CD4-positive, alpha-beta T cell treated with Interleukin-10 for 1 hour (primary cell): Measurements from ENCODE around the gene LDLRAP1.

Source experiments
- DNase-seq: peaks from one replicate; pipeline ENCODE4 v3.0.0-alpha.2; 2020

Gene LDLRAP1

DNA sequence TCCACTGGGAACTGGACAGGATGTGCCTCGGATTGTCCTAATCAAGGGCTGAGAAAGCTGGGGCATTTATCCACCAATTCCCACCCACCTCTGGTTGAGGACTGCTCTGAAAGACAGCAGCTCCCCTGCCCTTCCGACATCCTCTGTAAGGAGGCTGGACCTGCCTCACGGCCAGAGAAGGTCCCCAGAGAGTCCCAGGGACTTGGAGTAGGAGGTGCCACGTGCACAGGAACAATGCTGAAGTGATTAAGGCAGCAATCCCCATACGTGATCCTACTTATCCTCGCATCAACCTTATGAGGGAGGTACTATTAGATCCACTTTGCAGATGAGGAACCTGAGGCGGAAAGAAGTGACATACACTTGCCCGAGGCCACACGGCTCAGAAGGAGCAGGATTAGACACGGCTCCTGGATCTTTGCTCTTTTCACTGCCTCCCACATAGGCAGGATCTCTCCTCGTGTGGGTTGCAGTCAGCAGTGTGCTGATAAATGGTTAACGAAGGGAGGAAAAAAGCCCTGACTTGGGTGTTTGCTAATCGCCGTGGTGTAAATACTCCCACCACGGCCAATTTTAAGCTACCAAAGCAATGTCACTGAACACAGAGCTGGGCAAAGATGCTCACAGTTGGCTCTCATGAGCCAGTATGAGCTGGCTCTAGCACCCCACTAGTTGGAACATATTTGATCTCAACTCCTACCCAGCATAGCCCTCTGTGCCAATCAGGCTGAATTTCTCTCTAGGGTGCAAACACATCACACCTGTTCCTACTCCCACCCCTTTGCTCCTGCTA lies 18.6 kb upstream of the LDLRAP1 start:
- DNase-seq, result no peak

DNA sequence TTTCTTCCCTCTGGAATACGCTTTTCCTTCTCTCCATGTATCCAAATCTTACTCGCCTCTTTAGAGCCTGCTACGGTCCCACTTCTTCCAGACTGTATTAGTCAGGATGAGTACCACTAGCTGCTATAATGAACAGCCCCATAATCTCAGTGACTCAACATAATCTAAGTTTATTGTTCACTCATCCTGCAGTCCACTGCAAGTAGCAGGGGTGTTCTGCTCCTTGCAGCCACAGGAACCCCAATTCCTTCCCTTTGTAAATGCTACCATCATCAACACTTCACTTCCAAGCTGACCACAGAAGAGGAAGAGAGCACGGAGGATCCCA lies 18.1 kb upstream of the LDLRAP1 start:
- no peak for DNase-seq

- DNase-seq, result no peak
Measured at GRCh38 chr1:25526753-25527152, 16.7 kb upstream of the LDLRAP1 start.

DNA sequence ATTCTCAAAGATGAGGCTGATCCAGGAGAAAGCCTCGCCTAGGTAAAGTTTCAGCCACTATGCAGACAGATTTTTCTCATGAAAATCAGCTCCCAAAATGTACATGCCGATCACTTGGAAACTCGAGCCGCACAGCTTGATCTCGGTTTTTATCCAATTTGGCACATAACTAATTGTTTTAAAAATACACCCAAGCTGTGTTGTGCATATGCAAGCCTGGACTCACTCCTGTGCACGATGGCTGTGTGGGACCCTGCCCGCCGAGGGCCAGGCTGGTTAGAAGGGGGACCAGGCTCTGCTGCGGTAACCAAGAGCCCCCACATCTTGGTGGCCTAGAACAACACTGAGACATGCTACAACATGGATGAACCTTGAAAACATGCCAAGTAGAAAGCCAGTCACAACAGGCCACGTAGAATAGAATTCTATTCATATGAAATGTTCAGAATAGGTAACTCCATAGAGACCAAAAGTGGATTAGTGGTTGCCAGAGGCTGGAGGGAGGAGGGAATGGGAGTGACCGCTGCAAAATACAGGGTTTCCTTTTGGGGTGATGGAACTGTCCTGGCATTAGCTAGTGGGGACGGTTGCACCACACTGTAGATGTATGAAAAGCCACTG lies 16.1 kb upstream of the LDLRAP1 start:
- DNase-seq, result no peak

DNA sequence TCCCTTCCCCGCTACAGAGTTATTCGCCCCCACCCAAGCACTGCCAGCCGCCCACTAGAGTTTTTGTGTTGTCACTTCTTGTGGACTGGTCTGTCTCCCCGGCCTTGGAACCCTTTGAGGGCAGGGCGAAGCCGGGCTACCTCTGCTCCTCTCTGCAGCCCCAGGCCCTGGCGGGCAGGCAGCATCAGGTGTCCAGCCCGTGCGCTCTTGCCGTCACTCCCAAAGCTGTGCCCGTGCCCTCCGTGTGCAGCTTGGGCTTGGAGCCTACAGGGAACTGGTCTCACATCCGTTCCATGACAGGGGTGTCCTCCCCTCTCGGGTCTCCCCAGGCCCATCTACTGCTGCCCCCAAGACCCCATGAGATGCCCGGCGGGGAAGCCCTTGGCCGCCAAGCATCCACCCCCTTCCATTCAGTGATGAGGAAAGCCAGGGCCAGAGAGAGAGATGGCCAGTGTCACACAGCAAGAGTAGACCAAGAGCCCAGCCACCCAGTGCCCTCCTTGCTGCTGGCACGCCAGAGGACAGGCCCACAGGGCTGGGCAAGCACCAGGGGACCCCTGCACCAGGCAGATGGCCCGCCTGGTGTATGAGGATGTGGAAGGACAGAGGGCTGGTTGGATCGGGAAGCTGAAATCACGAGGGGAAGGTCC lies 15.3 kb upstream of the LDLRAP1 start:
- no peak for DNase-seq

- DNase-seq, result no peak
Measured at GRCh38 chr1:25528881-25529517, 14.4 kb upstream of the LDLRAP1 start.

DNA sequence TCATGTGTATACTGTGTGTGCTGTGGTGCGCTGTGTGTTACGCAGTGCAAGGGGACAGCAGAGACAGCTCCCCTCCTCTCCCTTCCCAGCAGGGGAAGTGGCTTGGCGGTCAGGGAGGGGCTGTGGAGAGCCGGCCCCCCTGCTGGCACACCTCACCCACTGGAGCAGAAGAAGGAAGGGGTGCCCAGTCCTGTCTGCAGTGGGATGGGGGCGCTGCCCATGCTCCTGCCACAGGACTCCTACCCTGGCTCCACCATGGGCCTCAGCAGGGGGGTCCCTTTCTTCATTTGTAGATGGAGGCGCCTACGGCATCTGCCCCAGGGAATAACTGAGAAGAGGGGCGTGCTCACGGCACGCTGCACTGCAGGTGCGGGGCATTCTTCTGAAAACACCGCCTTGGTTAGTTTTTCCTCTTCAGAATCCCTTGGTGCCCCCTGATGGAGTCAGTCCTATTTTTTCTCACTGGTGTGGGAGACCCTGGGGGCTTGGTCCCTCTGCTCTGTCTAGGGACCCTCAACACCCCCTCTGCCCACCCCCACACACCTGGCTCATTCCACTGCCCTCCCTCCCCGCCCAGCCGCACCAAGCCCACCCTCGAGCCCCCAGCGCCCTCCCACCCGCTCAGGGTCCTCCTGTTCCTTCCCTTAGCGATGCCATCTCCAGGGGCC lies 13.8 kb upstream of the LDLRAP1 start:
- no peak for DNase-seq

DNA sequence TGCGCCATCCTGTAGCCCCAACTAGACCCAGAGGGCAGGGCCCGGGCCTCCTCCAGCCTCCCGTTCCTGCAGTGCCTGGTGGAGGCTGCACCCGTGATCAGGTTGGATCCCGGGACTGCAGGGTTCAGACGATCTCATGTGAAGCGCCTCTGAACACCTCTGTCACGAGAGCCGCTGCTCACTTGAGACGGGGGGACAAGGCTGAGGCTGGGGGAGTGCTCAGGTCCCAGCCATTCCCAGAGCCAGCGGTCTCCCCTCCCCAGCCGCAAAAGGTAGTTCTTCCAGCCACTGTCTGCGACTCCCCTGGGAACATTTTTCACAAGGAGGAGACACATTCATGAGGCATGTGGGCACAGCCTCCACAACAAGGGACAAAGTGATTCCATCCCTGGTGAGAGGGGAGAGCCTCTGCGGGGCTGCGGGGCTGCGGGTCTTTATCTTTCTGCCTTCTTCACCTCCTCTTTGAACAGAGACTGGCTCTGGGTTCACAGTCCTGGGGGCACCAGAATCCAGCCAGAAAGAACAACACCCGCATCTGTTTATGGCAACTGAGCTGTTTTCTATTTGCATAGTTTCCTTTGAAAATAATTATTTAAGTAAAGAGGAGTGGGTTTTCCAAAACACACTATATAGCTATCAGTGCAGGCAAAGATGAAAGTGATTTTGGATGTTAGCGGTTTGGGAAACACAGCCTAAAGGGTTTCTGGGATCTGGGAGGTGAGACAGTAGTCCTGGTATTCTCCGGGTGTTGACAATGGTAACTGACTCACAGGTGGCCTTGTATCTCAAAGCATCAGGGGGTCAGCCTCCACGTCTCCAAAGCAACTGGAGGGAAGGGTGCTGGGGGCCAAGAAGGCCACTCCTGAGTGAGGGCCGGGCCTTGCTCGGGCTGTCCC lies 13.0 kb upstream of the LDLRAP1 start:
- no peak for DNase-seq

DNA sequence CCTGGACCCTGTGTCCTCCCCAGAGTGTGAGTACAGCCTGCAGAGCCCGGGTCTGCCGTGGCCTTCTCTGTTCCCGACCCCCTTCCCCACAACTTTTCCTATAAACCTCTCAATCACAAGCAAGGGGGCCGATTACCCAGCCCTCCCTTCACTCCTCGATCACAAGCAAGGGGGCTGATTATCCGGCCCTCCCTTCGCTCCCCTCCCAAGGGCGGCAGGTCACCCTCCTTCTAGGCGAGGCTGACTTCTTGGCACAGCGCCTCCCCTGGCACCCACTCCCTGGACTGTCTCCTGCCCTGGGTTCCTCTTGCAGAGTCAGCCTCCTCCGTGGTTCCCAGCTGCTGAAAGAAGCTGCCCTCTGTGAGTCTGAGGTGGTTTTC lies 12.3 kb upstream of the LDLRAP1 start:
- no peak for DNase-seq

GRCh38 chr1:25532970-25533369 lies 10.4 kb upstream of the LDLRAP1 start:
- DNase-seq, result no peak

GRCh38 chr1:25533775-25534409 lies 9.5 kb upstream of the LDLRAP1 start:
- DNase-seq, result no peak

GRCh38 chr1:25534410-25534788 lies 9.0 kb upstream of the LDLRAP1 start:
- DNase-seq, result no peak

DNA sequence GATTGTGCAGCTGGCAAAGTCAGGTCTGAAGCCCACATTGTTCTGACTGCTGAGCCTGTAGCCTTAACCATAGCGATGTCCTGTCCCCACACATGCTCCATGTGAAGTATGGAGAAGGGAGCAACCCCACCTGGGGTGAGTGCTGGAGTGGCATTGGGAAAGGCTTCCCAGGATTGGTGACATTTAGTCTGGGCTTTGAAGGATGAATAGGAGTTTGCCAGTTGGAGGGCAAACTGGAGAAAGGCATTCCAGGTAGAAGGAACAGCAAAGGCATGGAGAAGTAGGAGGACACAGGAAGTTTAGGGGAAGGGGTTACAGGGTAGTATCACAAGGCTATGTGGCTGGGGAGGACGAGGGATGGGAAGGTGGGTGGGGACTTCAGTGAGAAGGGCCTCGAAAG lies 7.3 kb upstream of the LDLRAP1 start:
- DNase-seq, result no peak

DNA sequence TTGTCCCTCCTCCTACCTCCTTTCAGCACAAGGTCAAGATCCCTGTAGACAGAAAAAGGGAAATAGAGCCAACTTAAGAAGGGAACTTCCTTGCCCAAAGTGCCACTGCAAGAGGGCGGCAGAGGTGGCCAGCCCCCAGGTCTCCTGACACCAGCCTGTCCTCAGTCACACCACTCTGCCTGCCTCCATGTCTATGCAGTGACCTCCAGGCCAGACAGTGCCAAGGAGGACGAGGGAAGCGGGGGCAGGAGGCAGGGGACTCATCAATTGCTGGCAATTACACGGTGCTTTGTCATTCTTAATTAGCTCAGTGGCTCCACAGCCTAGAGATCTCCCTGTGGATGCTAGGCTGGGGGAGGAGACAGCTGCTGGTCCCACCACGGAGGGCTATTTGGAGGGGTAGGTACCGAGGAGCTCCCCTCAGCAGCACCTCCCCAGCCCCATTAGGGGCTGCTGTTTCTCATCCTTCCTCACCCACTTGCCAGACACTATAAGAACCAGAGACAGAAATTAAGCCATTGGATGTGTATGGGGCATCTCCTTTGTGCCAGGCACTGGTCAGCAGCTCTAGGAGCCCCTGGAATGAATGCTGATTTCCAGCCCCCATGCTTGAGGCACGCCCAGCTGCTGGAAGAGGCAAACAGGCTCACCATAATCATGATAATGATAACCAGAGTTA lies 6.1 kb upstream of the LDLRAP1 start:
- no peak for DNase-seq

GRCh38 chr1:25538191-25538767 lies 5.1 kb upstream of the LDLRAP1 start:
- no peak for DNase-seq

GRCh38 chr1:25540750-25541342 lies 2.6 kb upstream of the LDLRAP1 start:
- DNase-seq, result no peak

GRCh38 chr1:25541425-25541824 lies 2.0 kb upstream of the LDLRAP1 start:
- DNase-seq, result no peak

- DNase-seq, result no peak
Measured at GRCh38 chr1:25541889-25542658, 1.3 kb upstream of the LDLRAP1 start.

GRCh38 chr1:25543005-25543424 lies 391 bp upstream of the LDLRAP1 start:
- no peak for DNase-seq
